PC-9 (cell line): Measurements from ENCODE around the gene BTLA. TPM values are rescaled to one million over a fixed set of nuclear protein-coding genes. Genes with fewer than 3 reads are reported as not detected.
"Not testable (repeated sequence)": the region's sequence is repeated elsewhere in the genome, so short reads cannot be mapped to it uniquely, and the experiment has no call there.

Source experiments
- BruUV-seq: library from RNA; stranded (reverse); fragments of 400-500 nt; replicated peaks from 2 replicates; lab custom pipeline; 2021; lab: Mats Ljungman, UMichigan
- CTCF ChIA-PET: fragments of 300-600 bp; sonication (Branson Sonifier 250); formaldehyde crosslinking; loops from one replicate; lab custom pipeline; 2022; ENCODE audit warnings: antibody characterized with exemption; lab: Charles Lee
- POLR2A ChIA-PET: fragments of 300-600 bp; sonication (Branson Sonifier 250); formaldehyde crosslinking; loops from one replicate; lab custom pipeline; 2022; ENCODE audit warnings: antibody characterized with exemption; ENCODE audit not compliant: unreplicated experiment; lab: Charles Lee
- DNase-seq, 2 experiments: peaks; one replicate each; pipeline versions ENCODE4 v3.0.0 to v3.0.0-alpha.2; 2015 to 2022; ENCODE audit warnings: mixed read lengths in 1 of 2
- H2AFZ ChIP-seq: fragments of 200-600 bp; sonication (generic); 2 replicates; pipeline ENCODE4 v1.8.1; 2017; ENCODE audit warnings: antibody characterized with exemption
- H3F3A ChIP-seq: fragments of 200-600 bp; sonication (generic); 2 replicates; pipeline ENCODE4 v1.8.1; 2017; ENCODE audit warnings: antibody characterized with exemption, mild to moderate bottlenecking, low read depth; ENCODE audit not compliant: insufficient read depth
- H3K27ac ChIP-seq: fragments of 200-600 bp; sonication (generic); 2 replicates; pipeline ENCODE4 v1.6.1; 2016; ENCODE audit warnings: mixed run types
- H3K27me3 ChIP-seq: fragments of 200-600 bp; sonication (generic); 2 replicates; pipeline ENCODE4 v1.6.1; 2016; ENCODE audit warnings: low read depth, mixed run types; ENCODE audit not compliant: insufficient read depth
- H3K36me3 ChIP-seq: fragments of 200-600 bp; sonication (generic); 2 replicates; pipeline ENCODE4 v1.6.1; 2016; ENCODE audit warnings: low read depth, mixed run types
- H3K4me1 ChIP-seq: fragments of 200-600 bp; sonication (generic); replicated peaks from 2 replicates; pipeline ENCODE4 v1.6.1; 2016; ENCODE audit warnings: mixed run types; ENCODE audit not compliant: insufficient read depth
- H3K4me2 ChIP-seq: fragments of 200-600 bp; sonication (generic); 2 replicates; pipeline ENCODE4 v1.6.1; 2017; ENCODE audit warnings: mixed run types
- H3K4me3 ChIP-seq: fragments of 200-600 bp; sonication (generic); 2 replicates; pipeline ENCODE4 v1.6.1; 2016; ENCODE audit warnings: mixed run types
- H3K79me2 ChIP-seq: fragments of 200-600 bp; sonication (generic); 2 replicates; pipeline ENCODE4 v1.6.1; 2017; ENCODE audit warnings: low read depth, mixed run types
- H3K9me2 ChIP-seq: fragments of 200-600 bp; sonication (generic); 2 replicates; pipeline ENCODE4 v1.8.1; 2017; ENCODE audit warnings: mild to moderate bottlenecking; ENCODE audit not compliant: insufficient read depth
- H3K9me3 ChIP-seq: fragments of 200-600 bp; sonication (generic); 2 replicates; pipeline ENCODE4 v1.8.1; 2016; ENCODE audit warnings: low read depth; ENCODE audit not compliant: insufficient read depth
- H4K20me1 ChIP-seq: fragments of 200-600 bp; sonication (generic); 2 replicates; pipeline ENCODE4 v1.8.1; 2017; ENCODE audit not compliant: insufficient read depth
- EZH2 ChIP-seq: fragments of 200-600 bp; sonication (generic); IDR thresholded peaks from 2 replicates; pipeline ENCODE4 v1.8.0; 2017; ENCODE audit warnings: antibody characterized with exemption, low read depth
- intact Hi-C: fragments of 100-400 bp; cut with micrococcal nuclease; formaldehyde crosslinking; loops from one replicate; pipeline ENCODE4 v1.10.0; 2022; ENCODE audit not compliant: unreplicated experiment
- total RNA-seq: library from RNA; stranded (reverse); gene quantifications from 2 replicates; pipeline ENCODE4 v1.2.3, GENCODE V29; 2021
- TF ChIP-seq, protein P1 (sequence below): fragments of 200-600 bp; sonication (generic); conservative IDR thresholded peaks from 2 replicates; pipeline ENCODE4 v1.6.1; 2017; ENCODE audit warnings: mixed run types, antibody characterized with exemption, mild to moderate bottlenecking, moderate library complexity

The BTLA gene
- total RNA-seq, 1 experiment from 2014 or later: not detected

- ChIA-PET CTCF (no interaction called here), POLR2A (no interaction called here)
- Histone ChIP-seq H2AFZ (no peak overlapping the region), H3K9me2 (no peaks in the 10 kb centered on the region; the same call in 1 of the 2 replicates), H3K4me3 (no peak overlapping the region), H3F3A (no peaks in the 10 kb centered on the region), H3K27ac (no peak overlapping the region), H4K20me1 (no peaks in the 10 kb centered on the region), H3K4me2 (no peak overlapping the region), H3K27me3 (no peaks in the 10 kb centered on the region), H3K79me2 (no peaks in the 10 kb centered on the region), H3K9me3 (no peaks in the 10 kb centered on the region), H3K36me3 (no peaks in the 10 kb centered on the region), H3K4me1 (no peaks in the 10 kb centered on the region)
- no TSS peak for BruUV-seq
- DNase-seq: no peak
- TF ChIP-seq, protein P1, sequence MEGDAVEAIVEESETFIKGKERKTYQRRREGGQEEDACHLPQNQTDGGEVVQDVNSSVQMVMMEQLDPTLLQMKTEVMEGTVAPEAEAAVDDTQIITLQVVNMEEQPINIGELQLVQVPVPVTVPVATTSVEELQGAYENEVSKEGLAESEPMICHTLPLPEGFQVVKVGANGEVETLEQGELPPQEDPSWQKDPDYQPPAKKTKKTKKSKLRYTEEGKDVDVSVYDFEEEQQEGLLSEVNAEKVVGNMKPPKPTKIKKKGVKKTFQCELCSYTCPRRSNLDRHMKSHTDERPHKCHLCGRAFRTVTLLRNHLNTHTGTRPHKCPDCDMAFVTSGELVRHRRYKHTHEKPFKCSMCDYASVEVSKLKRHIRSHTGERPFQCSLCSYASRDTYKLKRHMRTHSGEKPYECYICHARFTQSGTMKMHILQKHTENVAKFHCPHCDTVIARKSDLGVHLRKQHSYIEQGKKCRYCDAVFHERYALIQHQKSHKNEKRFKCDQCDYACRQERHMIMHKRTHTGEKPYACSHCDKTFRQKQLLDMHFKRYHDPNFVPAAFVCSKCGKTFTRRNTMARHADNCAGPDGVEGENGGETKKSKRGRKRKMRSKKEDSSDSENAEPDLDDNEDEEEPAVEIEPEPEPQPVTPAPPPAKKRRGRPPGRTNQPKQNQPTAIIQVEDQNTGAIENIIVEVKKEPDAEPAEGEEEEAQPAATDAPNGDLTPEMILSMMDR: no peak
- TF ChIP-seq EZH2: no peak
- intact Hi-C loops: no loop called here
Measured at GRCh38 chr3:112425858-112426750, 73.2 kb downstream of the BTLA start.

GRCh38 chr3:112425382-112425781, 73.9 kb downstream of the BTLA start:
- Histone ChIP-seq H3K79me2 (no peaks in the 10 kb centered on the region), H3F3A (no peaks in the 10 kb centered on the region), H3K4me2 (no peak overlapping the region), H3K9me3 (no peaks in the 10 kb centered on the region), H2AFZ (no peak overlapping the region), H4K20me1 (no peaks in the 10 kb centered on the region), H3K27ac (no peak overlapping the region), H3K36me3 (no peaks in the 10 kb centered on the region), H3K4me3 (no peak overlapping the region), H3K9me2 (no peaks in the 10 kb centered on the region; the same call in 1 of the 2 replicates), H3K4me1 (no peaks in the 10 kb centered on the region), H3K27me3 (no peaks in the 10 kb centered on the region)
- POLR2A ChIA-PET: no interaction called here
- intact Hi-C loops: no loop called here
- no peak for DNase-seq
- BruUV-seq: no TSS peak
- TF ChIP-seq EZH2: no peak
- TF ChIP-seq, protein P1: no peak
- CTCF ChIA-PET: no interaction called here

- intact Hi-C loops: no loop called here
- H3K4me3 ChIP-seq: no peak overlapping the region
Measured at GRCh38 chr3:112424394-112424793, 74.9 kb downstream of the BTLA start.

GRCh38 chr3:112422921-112423320, 76.4 kb downstream of the BTLA start:
- H3K9me3 ChIP-seq, H3F3A ChIP-seq, H3K4me1 ChIP-seq, H3K4me3 ChIP-seq, H3K27ac ChIP-seq, DNase-seq, H4K20me1 ChIP-seq, POLR2A ChIA-PET, BruUV-seq, H3K4me2 ChIP-seq, H3K9me2 ChIP-seq, H2AFZ ChIP-seq, intact Hi-C loops, H3K79me2 ChIP-seq, CTCF ChIA-PET, H3K27me3 ChIP-seq, H3K36me3 ChIP-seq: not testable (repeated sequence)

More at GRCh38 chr3:112424394-112424793, 74.9 kb downstream of the BTLA start:
- CTCF ChIA-PET: no interaction called here
- Histone ChIP-seq H3K4me2 (no peak overlapping the region), H2AFZ (no peak overlapping the region), H3F3A (no peaks in the 10 kb centered on the region), H3K4me1 (no peaks in the 10 kb centered on the region), H3K36me3 (no peaks in the 10 kb centered on the region), H4K20me1 (no peaks in the 10 kb centered on the region), H3K79me2 (no peaks in the 10 kb centered on the region), H3K27me3 (no peaks in the 10 kb centered on the region), H3K9me2 (no peaks in the 10 kb centered on the region; the same call in 1 of the 2 replicates), H3K9me3 (no peaks in the 10 kb centered on the region), H3K27ac (no peak overlapping the region)
- no peak for DNase-seq
- no TSS peak for BruUV-seq
- POLR2A ChIA-PET: no interaction called here
- TF ChIP-seq EZH2: no peak
- TF ChIP-seq, protein P1: no peak

DNA sequence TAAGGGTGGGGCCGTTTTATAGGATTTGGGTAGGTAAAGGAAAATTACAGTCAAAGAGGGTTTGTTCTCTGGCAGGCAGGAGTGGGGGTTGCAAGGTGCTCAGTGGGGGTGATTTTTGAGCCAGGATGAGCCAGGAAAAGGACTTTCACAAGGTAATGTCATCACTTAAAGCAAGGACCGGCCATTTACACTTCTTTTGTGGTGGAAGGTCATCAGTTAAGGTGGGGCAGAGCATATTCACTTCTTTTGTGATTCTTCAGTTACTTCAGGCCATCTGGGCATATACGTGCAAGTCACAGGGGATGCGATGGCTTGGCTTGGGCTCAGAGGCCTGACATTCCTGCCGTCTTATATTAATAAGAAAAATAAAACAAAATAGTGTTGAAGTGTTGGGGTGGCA, 80.7 kb downstream of the BTLA start:
- CTCF ChIA-PET: not testable (repeated sequence)

More for the DNA sequence above, 80.7 kb downstream of the BTLA start:
- H3K4me1 ChIP-seq, H3K36me3 ChIP-seq, H4K20me1 ChIP-seq, H3K9me2 ChIP-seq, intact Hi-C loops, POLR2A ChIA-PET, H3K9me3 ChIP-seq, H3K4me3 ChIP-seq, H3F3A ChIP-seq, DNase-seq, BruUV-seq, H2AFZ ChIP-seq, H3K79me2 ChIP-seq, H3K4me2 ChIP-seq, H3K27me3 ChIP-seq, H3K27ac ChIP-seq: not testable (repeated sequence)
